Astrocyte (in vitro differentiated cells and primary cell): ENCODE results near the gene C3orf20.

Experiments used
- EZH2 ChIP-seq: IDR thresholded peaks from 2 replicates; pipeline ENCODE4 v1.6.1; 2012; ENCODE audit warnings: mild to moderate bottlenecking, low read length, inconsistent platforms; ENCODE audit not compliant: insufficient read depth
- TF ChIP-seq, protein P1 (sequence below): IDR thresholded peaks from 2 replicates; pipeline ENCODE4 v1.5.1; 2011; ENCODE audit warnings: low read depth, mild to moderate bottlenecking, inconsistent platforms, low read length, moderate library complexity; ENCODE audit not compliant: insufficient read depth

DNA sequence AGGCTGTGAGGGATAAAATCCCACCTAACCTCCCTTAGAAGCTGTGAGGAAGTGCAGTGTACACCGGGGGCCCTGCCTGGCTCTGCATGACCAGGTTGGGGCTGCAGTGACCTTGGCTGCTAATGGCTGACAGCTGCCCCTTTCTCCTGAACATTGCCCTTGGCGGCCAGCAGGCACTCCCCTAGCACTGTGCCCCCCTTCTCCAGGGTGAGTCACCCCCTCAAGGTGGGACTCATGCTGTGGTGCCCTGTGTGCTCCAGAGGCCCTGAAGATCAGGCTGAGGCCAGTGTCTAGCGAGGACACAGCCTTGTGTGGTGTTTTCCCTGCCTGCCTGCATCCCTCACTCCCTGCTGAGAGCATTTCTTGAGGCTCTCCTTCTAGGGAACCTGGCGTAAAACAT is 122.8 kb downstream of the C3orf20 start:
- no peak for TF ChIP-seq EZH2
- TF ChIP-seq, protein P1, sequence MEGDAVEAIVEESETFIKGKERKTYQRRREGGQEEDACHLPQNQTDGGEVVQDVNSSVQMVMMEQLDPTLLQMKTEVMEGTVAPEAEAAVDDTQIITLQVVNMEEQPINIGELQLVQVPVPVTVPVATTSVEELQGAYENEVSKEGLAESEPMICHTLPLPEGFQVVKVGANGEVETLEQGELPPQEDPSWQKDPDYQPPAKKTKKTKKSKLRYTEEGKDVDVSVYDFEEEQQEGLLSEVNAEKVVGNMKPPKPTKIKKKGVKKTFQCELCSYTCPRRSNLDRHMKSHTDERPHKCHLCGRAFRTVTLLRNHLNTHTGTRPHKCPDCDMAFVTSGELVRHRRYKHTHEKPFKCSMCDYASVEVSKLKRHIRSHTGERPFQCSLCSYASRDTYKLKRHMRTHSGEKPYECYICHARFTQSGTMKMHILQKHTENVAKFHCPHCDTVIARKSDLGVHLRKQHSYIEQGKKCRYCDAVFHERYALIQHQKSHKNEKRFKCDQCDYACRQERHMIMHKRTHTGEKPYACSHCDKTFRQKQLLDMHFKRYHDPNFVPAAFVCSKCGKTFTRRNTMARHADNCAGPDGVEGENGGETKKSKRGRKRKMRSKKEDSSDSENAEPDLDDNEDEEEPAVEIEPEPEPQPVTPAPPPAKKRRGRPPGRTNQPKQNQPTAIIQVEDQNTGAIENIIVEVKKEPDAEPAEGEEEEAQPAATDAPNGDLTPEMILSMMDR, result no peak
